ENCODE results near the gene ZSWIM6. TPM values are rescaled to one million over a fixed set of nuclear protein-coding genes. Genes with fewer than 3 reads are reported as not detected.

The ZSWIM6 gene
- total RNA-seq, 2 experiments from 2014 or later = 4.1 TPM

DNA sequence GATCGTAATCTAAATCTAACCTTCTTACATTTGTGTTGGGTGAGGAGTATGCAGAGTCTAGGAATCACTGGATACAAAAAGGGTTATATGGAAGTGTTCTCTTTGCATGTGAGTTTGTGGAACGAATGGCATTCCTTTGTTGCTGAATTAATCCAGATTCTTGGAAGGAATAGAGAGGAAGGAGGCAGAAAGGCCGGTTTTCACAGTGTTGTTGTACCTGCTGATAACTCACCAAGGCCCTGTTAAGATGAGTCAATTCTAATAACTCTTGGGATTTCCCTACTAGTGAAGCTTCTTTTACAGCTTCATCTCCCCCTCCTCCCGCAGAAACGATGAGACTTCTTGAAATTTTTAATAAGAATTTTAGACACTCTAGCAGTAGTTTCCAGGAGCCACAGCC, 84.0 kb downstream of the ZSWIM6 start:
- peaks cover 48% of the 10 kb centered on the region for H3K4me1 Mint-ChIP-seq (ENCODE audit: low read depth)
- H3K4me3 Mint-ChIP-seq = no peak overlapping the region
- no peaks in the 10 kb centered on the region for H3K36me3 Mint-ChIP-seq (ENCODE audit: low read depth)
- H3K27me3 Mint-ChIP-seq = no peaks in the 10 kb centered on the region
- POLR2A ChIA-PET = no interaction called here
- H3K4me3 ChIP-seq (ENCODE audit: low read length) = no peak overlapping the region
- H3K36me3 ChIP-seq (ENCODE audit: insufficient read depth, low read length) = no peaks in the 10 kb centered on the region
- intact Hi-C loops (cut with DNase I, micrococcal nuclease) = no loop called here
- no peak overlapping the region for H3K27ac Mint-ChIP-seq
- CTCF ChIA-PET = interaction anchor here (2.1 kb wide), 1 partner anchor 16 kb away, joined by 4 read pairs; no protein-coding TSS in a partner anchor
- no peak for ATAC-seq (ENCODE audit: poor library complexity)
- no peaks in the 10 kb centered on the region for H3K27me3 ChIP-seq (ENCODE audit: control insufficient read depth in 1 of 2, insufficient read depth in 2 of 2, low read length in 2 of 2)
- H3K9me3 Mint-ChIP-seq = no peaks in the 10 kb centered on the region
- H3K9me3 ChIP-seq (ENCODE audit: control insufficient read depth in 1 of 2, insufficient read depth in 1 of 2, low read length in 2 of 2) = peaks cover 0 to 2% of the 10 kb centered on the region in 2 experiments
- DNase-seq = no peak
- TF ChIP-seq, protein P1, sequence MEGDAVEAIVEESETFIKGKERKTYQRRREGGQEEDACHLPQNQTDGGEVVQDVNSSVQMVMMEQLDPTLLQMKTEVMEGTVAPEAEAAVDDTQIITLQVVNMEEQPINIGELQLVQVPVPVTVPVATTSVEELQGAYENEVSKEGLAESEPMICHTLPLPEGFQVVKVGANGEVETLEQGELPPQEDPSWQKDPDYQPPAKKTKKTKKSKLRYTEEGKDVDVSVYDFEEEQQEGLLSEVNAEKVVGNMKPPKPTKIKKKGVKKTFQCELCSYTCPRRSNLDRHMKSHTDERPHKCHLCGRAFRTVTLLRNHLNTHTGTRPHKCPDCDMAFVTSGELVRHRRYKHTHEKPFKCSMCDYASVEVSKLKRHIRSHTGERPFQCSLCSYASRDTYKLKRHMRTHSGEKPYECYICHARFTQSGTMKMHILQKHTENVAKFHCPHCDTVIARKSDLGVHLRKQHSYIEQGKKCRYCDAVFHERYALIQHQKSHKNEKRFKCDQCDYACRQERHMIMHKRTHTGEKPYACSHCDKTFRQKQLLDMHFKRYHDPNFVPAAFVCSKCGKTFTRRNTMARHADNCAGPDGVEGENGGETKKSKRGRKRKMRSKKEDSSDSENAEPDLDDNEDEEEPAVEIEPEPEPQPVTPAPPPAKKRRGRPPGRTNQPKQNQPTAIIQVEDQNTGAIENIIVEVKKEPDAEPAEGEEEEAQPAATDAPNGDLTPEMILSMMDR (IDR thresholded peaks at IDR 0.05) = no peak
- H3K4me1 ChIP-seq (ENCODE audit: insufficient read depth, low read length) = no peaks in the 10 kb centered on the region
- no peak overlapping the region for H3K27ac ChIP-seq (ENCODE audit: low read depth in 1 of 2, low read length in 2 of 2)

DNA sequence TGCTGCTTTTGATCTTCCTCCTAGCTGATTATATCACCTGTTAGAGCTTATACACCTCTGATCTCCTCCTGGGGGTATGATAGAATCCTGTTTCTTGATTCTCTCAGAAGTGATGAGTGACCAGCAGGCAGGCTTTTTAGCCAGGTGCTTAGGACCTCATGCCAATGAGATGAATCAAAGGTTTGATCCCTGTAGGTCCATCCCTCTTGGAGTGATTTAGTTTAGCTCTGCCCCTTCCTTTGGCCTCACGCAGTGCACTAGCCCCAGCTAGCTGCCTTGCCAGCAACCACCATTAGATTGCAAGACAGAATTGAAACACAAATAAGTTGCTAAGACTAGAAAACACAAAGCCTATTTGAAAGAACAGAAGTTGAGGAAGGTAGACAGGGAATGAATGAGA, 84.4 kb downstream of the ZSWIM6 start:
- no peaks in the 10 kb centered on the region for H3K27me3 ChIP-seq (ENCODE audit: control insufficient read depth in 1 of 2, insufficient read depth in 2 of 2, low read length in 2 of 2)
- no peak overlapping the region for H3K27ac ChIP-seq (ENCODE audit: low read depth in 1 of 2, low read length in 2 of 2)
- no peaks in the 10 kb centered on the region for H3K36me3 ChIP-seq (ENCODE audit: insufficient read depth, low read length)
- Mint-ChIP-seq H3K4me1 (ENCODE audit: low read depth) (peaks cover 48% of the 10 kb centered on the region), H3K27ac (no peak overlapping the region), H3K36me3 (ENCODE audit: low read depth) (no peaks in the 10 kb centered on the region), H3K9me3 (peaks cover 3% of the 10 kb centered on the region), H3K4me3 (no peak overlapping the region), H3K27me3 (no peaks in the 10 kb centered on the region)
- ATAC-seq (ENCODE audit: poor library complexity) (no peak), DNase-seq (no peak)
- peaks cover 0 to 3% of the 10 kb centered on the region in 2 experiments for H3K9me3 ChIP-seq (ENCODE audit: control insufficient read depth in 1 of 2, insufficient read depth in 1 of 2, low read length in 2 of 2)
- CTCF ChIA-PET = no interaction called here
- no peak overlapping the region for H3K4me3 ChIP-seq (ENCODE audit: low read length)
- H3K4me1 ChIP-seq (ENCODE audit: insufficient read depth, low read length) = no peaks in the 10 kb centered on the region
- POLR2A ChIA-PET = no interaction called here
- intact Hi-C loops (cut with DNase I, micrococcal nuclease) = no loop called here
- TF ChIP-seq, protein P1 (IDR thresholded peaks at IDR 0.05) = no peak

DNA sequence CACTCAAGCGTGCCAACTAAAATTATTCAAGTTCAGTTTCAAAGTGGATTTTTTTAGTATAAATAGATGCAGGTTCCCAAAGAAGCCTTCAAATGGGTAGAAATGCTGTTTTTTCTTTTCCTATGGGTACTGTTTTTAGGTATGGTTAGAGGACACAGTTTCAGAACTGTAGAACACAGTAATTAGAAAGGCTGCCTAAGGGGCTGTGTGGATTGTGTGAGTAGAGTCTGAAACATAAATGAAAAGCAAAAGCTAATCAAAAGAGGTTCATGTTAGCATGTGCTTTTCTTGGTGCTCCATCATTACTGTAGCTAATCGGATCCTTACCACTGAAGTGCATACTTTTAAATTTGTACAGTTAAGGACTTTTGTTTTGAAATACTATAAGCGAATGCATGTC, 85.3 kb downstream of the ZSWIM6 start:
- Histone ChIP-seq H3K36me3 (ENCODE audit: insufficient read depth, low read length) (no peaks in the 10 kb centered on the region), H3K4me3 (ENCODE audit: low read length) (no peak overlapping the region), H3K4me1 (ENCODE audit: insufficient read depth, low read length) (no peaks in the 10 kb centered on the region), H3K27me3 (ENCODE audit: control insufficient read depth in 1 of 2, insufficient read depth in 2 of 2, low read length in 2 of 2) (no peaks in the 10 kb centered on the region), H3K9me3 (ENCODE audit: control insufficient read depth in 1 of 2, insufficient read depth in 1 of 2, low read length in 2 of 2) (peaks cover 0 to 3% of the 10 kb centered on the region in 2 experiments), H3K27ac (ENCODE audit: low read depth in 1 of 2, low read length in 2 of 2) (no peak overlapping the region)
- intact Hi-C loops (cut with DNase I, micrococcal nuclease) = no loop called here
- DNase-seq = no peak
- Mint-ChIP-seq H3K27me3 (no peaks in the 10 kb centered on the region), H3K9me3 (peaks cover 5% of the 10 kb centered on the region), H3K27ac (no peak overlapping the region), H3K36me3 (ENCODE audit: low read depth) (no peaks in the 10 kb centered on the region), H3K4me1 (ENCODE audit: low read depth) (peaks cover 54% of the 10 kb centered on the region), H3K4me3 (no peak overlapping the region)
- POLR2A ChIA-PET = interaction anchor here (0.8 kb wide), 1 partner anchor 9 kb away, joined by 3 read pairs; no protein-coding TSS in a partner anchor
- TF ChIP-seq, protein P1 (IDR thresholded peaks at IDR 0.05) = no peak
- ATAC-seq (ENCODE audit: poor library complexity) = no peak
- CTCF ChIA-PET = no interaction called here
